8988T (cell line): ENCODE results near the gene PASK.

Experiments
- DNase-seq: peaks from one replicate; pipeline ENCODE4 v3.0.0; 2011

PASK gene

GRCh38 chr2:241062389-241063092 is 86.7 kb downstream of the PASK start:
- DNase-seq = no peak

GRCh38 chr2:241061275-241061674 is 88.0 kb downstream of the PASK start:
- DNase-seq = no peak
